Transverse colon (tissue), 4 donors: ENCODE data around the gene DCST1. TPM values are rescaled to one million over a fixed set of nuclear protein-coding genes. Genes with fewer than 3 reads are reported as not detected.

Source experiments
- DNase-seq: peaks from one replicate; pipeline ENCODE4 v3.0.0-alpha.2; 2019
- H3K27ac ChIP-seq, 4 donors: fragments of 200-600 bp; sonication (generic); 2 replicates each; pipeline ENCODE4 v1.5.1; 2016 to 2018; ENCODE audit warnings: inconsistent platforms in 4 of 4
- H3K27me3 ChIP-seq: fragments of 200-600 bp; sonication (generic); 2 replicates; pipeline ENCODE4 v1.5.1; 2017; ENCODE audit warnings: inconsistent platforms
- H3K36me3 ChIP-seq, 4 donors: fragments of 200-600 bp; sonication (generic); 2 replicates each; pipeline ENCODE4 v1.5.1; 2017 to 2019; ENCODE audit warnings: inconsistent platforms in 4 of 4
- H3K4me1 ChIP-seq, 4 donors: fragments of 200-600 bp; sonication (generic); 2 replicates each; pipeline ENCODE4 v1.5.1; 2017 to 2020; ENCODE audit warnings: inconsistent platforms in 4 of 4
- H3K4me3 ChIP-seq, 4 donors: fragments of 200-600 bp; sonication (generic); 1 replicate in 1 of 4; 2 replicates in 3 of 4; pipeline versions ENCODE4 v1.5.1 to v1.6.1; 2017 to 2019; ENCODE audit warnings: inconsistent platforms in 4 of 4
- H3K9me3 ChIP-seq, 2 donors: fragments of 200-600 bp; sonication (generic); 2 replicates each; pipeline ENCODE4 v1.5.1; 2017 to 2019; ENCODE audit warnings: inconsistent platforms in 2 of 2
- EP300 ChIP-seq: sonication (generic); formaldehyde crosslinking; IDR thresholded peaks from one replicate; pipeline ENCODE4 v1.6.1; 2017; ENCODE audit warnings: antibody characterized with exemption, low read depth
- POLR2A ChIP-seq: fragments of 450-650 bp; IDR thresholded peaks from one replicate; pipeline ENCODE4 v1.6.1; 2016; ENCODE audit warnings: antibody characterized with exemption, mild to moderate bottlenecking, moderate library complexity
- POLR2AphosphoS5 ChIP-seq, 3 donors: sonication (generic); formaldehyde crosslinking; IDR thresholded peaks; one replicate each; pipeline ENCODE4 v1.6.1; 2016; ENCODE audit warnings: antibody characterized with exemption in 3 of 3
- WGBS, 2 donors: methylation state at CpG; one replicate each; pipeline ENCODE4 v1.1.5; 2018; ENCODE audit warnings: low coverage in 1 of 2; 5-methylcytosine and 5-hydroxymethylcytosine counted together
- in situ Hi-C, 4 donors: fragments of 200-750 bp; cut with MboI; loops; one replicate each; pipeline versions ENCODE4 v1.15.0 to v1.15.1; 2017; ENCODE audit warnings: low sequenced_read_pairs in 3 of 4, low pct_ligation_motif_present in 1 of 4, low pct_unique_long_range_greater_than_20kb in 1 of 4
- intact Hi-C: fragments of 100-400 bp; cut with DNase I; formaldehyde crosslinking; loops from one replicate; pipeline ENCODE4 v1.15.1; 2023; ENCODE audit warnings: low total_unique reads
- total RNA-seq, 4 donors: library from RNA; depleted of rRNA; stranded (reverse); fragments of >200 nt; gene quantifications; one replicate each; pipeline ENCODE4 v1.1.0, GENCODE V29; 2016
- TF ChIP-seq, protein P1 (sequence below), 5 experiments: fragments of 200-600 bp in 3 of 5; fragments of 450-650 bp in 2 of 5; sonication (generic) in 3 of 5; IDR thresholded peaks; 1 replicate in 2 of 5; 2 replicates in 3 of 5; pipeline ENCODE4 v1.5.1; 2016 to 2017; ENCODE audit warnings: antibody characterized with exemption in 5 of 5, inconsistent platforms in 3 of 5, mild to moderate bottlenecking in 2 of 5, moderate library complexity in 1 of 5

Gene DCST1
- total RNA-seq, 4 donors from 2014 or later: 0.32 to 0.41 TPM; not detected in 2

- no peak overlapping the region for H3K27ac ChIP-seq
- in situ Hi-C loops (no loop called here), intact Hi-C loops (no loop called here)
- no peak for DNase-seq
- H3K27me3 ChIP-seq: no peaks in the 10 kb centered on the region
- TF ChIP-seq EP300 (no peak), POLR2A (no peak), POLR2AphosphoS5 (IDR thresholded peaks at IDR 0.05) (no peak)
- TF ChIP-seq, protein P1, sequence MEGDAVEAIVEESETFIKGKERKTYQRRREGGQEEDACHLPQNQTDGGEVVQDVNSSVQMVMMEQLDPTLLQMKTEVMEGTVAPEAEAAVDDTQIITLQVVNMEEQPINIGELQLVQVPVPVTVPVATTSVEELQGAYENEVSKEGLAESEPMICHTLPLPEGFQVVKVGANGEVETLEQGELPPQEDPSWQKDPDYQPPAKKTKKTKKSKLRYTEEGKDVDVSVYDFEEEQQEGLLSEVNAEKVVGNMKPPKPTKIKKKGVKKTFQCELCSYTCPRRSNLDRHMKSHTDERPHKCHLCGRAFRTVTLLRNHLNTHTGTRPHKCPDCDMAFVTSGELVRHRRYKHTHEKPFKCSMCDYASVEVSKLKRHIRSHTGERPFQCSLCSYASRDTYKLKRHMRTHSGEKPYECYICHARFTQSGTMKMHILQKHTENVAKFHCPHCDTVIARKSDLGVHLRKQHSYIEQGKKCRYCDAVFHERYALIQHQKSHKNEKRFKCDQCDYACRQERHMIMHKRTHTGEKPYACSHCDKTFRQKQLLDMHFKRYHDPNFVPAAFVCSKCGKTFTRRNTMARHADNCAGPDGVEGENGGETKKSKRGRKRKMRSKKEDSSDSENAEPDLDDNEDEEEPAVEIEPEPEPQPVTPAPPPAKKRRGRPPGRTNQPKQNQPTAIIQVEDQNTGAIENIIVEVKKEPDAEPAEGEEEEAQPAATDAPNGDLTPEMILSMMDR (IDR thresholded peaks at IDR 0.05): no peak
- 67 to 87% methylated on average over 3 to 11 of the region's 11 CpGs for WGBS, 2 donors
- no peaks in the 10 kb centered on the region for H3K36me3 ChIP-seq
- H3K9me3 ChIP-seq: no peaks in the 10 kb centered on the region
- no peaks in the 10 kb centered on the region for H3K4me1 ChIP-seq
- no peak overlapping the region for H3K4me3 ChIP-seq
Observed at GRCh38 chr1:155030899-155031298, 2.7 kb upstream of the DCST1 start.

- DNase-seq: no peak
- H3K9me3 ChIP-seq: no peaks in the 10 kb centered on the region
- H3K27me3 ChIP-seq: no peaks in the 10 kb centered on the region
- in situ Hi-C loops (no loop called here), intact Hi-C loops (no loop called here)
- TF ChIP-seq EP300 (no peak), POLR2AphosphoS5 (IDR thresholded peaks at IDR 0.05) (no peak), POLR2A (no peak)
- TF ChIP-seq, protein P1 (IDR thresholded peaks at IDR 0.05): no peak
- no peaks in the 10 kb centered on the region for H3K36me3 ChIP-seq
- H3K27ac ChIP-seq: no peak overlapping the region
- 84% methylated on average over 8 to 12 of the region's 12 CpGs for WGBS, 2 donors
- H3K4me1 ChIP-seq: peaks cover 0 to 14% (median 2%) of the 10 kb centered on the region in 4 donors
- H3K4me3 ChIP-seq: no peak overlapping the region
Observed at GRCh38 chr1:155032886-155033285, 738 bp upstream of the DCST1 start.

- 69 to 83% methylated on average over 4 to 20 of the region's 20 CpGs for WGBS, 2 donors
- peaks cover 6 to 30% (median 15%) of the 10 kb centered on the region in 4 donors for H3K4me1 ChIP-seq
- no peak for DNase-seq
- intact Hi-C loops: no loop called here
- in situ Hi-C loops: no loop called here
- H3K9me3 ChIP-seq: no peaks in the 10 kb centered on the region
- H3K27ac ChIP-seq: no peak overlapping the region
- no peaks in the 10 kb centered on the region for H3K36me3 ChIP-seq
- H3K27me3 ChIP-seq: no peaks in the 10 kb centered on the region
- TF ChIP-seq POLR2AphosphoS5 (IDR thresholded peaks at IDR 0.05) (no peak), EP300 (no peak), POLR2A (no peak)
- TF ChIP-seq, protein P1 (IDR thresholded peaks at IDR 0.05): no peak
- H3K4me3 ChIP-seq: no peak overlapping the region
Observed at GRCh38 chr1:155034318-155035208, 939 bp downstream of the DCST1 start.

DNA sequence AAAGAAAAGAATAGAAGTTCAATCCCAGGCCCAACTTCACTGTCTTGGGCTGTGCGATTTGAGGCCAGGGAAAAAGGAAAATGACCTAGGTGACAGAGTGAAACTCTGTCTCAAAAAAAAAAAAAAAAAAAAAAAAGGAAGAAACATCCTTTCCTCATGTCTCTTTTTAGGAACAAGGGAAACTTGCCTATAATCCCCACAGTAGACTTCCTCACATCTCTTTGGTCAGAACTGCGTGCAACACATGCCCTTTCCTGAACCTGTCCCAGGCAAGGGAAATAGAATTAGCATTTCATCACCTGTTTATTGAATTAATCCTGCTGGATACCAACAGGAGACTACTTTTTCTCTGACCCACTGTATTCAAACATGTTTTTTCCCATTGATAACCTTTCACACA lies 2.3 kb downstream of the DCST1 start:
- Histone ChIP-seq H3K4me1 (peaks cover 6 to 30% (median 15%) of the 10 kb centered on the region in 4 donors), H3K4me3 (no peak overlapping the region), H3K9me3 (no peaks in the 10 kb centered on the region), H3K27me3 (no peaks in the 10 kb centered on the region), H3K27ac (no peak overlapping the region), H3K36me3 (no peaks in the 10 kb centered on the region)
- no peak for TF ChIP-seq POLR2AphosphoS5 (IDR thresholded peaks at IDR 0.05)
- TF ChIP-seq, protein P1 (IDR thresholded peaks at IDR 0.05): no peak
- TF ChIP-seq EP300: no peak
- no peak for TF ChIP-seq POLR2A
- in situ Hi-C loops: no loop called here
- WGBS, 2 donors: 92 to 100% methylated on average over 1 to 2 of the region's 2 CpGs
- DNase-seq: no peak
- intact Hi-C loops: no loop called here
